Activated CD8-positive, alpha-beta memory T cell treated with anti-CD3 and anti-CD28 coated beads, Interleukin-2, amount 50 U/mL, for 1 hour (primary cell): Measurements from ENCODE around the gene PRDX6.
"Not testable (repeated sequence)": the region's sequence is repeated elsewhere in the genome, so short reads cannot be mapped to it uniquely, and the experiment has no call there.

Experiments
- DNase-seq: peaks from one replicate; pipeline ENCODE4 v3.0.0-alpha.2; 2020; ENCODE audit errors: extremely low read depth

PRDX6 gene

DNA sequence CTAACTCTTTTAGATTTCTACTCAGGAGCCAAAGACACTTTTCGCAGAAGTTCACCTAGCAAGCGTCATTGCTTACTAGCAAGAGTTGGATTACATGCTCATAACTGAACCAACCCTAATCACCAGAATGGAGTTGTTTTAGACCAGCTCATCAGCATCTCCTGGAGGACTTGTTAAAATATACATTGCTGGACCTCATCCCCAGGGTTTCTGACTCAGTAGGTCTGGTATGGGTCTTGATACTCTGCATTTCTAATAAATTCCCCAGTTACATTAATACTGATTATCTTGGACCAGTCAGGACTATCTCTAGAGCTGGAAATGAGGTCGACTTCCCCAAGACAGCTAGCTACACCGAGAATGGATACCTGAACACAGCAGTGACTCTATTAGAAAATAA is 9.7 kb upstream of the PRDX6 start:
- no peak for DNase-seq

GRCh38 chr1:173469656-173470055 is 7.5 kb upstream of the PRDX6 start:
- DNase-seq = no peak

DNA sequence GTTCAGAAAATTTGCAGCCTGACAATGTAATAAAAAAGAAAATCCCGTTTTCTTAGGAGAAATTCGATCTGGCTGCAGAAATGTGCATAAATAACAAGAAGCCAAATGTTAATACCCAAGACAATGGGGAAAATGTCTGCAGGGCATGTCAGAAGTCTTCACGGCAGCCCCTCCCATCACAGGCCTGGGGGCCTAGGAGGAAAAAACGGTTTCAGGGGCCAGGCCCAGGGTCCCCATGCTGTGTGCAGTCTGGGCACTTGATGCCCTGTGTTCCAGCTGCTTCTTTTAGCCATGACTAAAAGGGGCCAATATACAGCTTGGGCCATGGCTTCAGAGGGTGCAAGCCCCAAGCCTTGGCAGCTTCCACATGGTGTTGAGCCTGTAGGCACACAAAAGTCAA is 6.5 kb upstream of the PRDX6 start:
- DNase-seq = no peak

DNA sequence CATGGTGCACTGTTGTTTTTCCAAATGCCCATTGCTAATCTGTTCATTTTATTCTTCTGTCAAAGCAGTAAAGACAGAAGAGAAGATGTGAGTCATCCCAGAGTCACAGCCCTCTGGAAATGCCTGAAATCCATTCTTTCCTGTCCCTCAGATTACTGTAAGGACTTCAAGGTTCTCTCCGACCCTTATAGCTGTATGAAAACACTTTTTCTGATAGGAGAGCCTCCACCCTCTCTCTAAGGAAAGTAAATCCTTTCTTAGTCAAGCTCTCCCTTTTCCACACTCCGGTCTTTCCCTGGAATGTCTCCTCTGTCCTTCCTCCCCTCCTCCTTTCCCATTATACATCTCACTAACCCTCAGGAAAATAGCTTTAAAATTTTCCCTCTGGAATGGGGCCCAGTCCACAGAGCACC is 3.5 kb upstream of the PRDX6 start:
- no peak for DNase-seq

- DNase-seq = no peak
Measured at GRCh38 chr1:173474097-173474779, 2.9 kb upstream of the PRDX6 start.

- not testable (repeated sequence) for DNase-seq
Measured at GRCh38 chr1:173474780-173475421, 2.2 kb upstream of the PRDX6 start.

- no peak for DNase-seq
Measured at GRCh38 chr1:173475564-173476196, 1.5 kb upstream of the PRDX6 start.

GRCh38 chr1:173476197-173476664 is 904 bp upstream of the PRDX6 start:
- DNase-seq = no peak

- DNase-seq = peak; percentile 33
Measured at GRCh38 chr1:173476665-173477285, 360 bp upstream of the PRDX6 start.

DNA sequence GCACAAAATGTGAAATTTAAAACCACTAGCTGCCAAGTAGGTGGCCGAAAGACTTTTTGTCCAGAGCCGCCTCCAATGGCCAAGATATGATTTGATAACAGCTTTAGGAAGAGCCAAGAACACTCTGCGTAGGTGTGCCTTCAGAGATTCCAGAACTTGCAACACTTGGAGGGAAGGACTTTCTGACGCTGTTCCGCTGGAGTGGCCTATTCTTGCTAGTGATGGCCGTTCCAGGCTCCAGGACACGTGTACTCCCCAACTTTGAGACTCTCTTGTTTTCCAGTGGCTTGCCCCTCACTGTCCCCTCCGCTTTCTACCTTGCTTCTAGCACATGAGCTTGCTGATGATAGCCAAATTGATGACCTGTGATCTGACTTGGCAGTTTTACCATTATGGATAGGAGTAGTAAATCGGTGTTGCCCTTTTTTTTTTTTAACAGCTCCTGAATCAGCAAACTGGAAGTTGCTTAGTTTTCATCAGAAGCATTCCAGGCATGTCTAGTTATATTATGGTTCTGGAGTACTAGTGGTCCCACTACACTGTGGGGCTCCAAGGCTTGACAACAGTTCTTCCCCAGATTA is 1.0 kb downstream of the PRDX6 start:
- DNase-seq = no peak

DNA sequence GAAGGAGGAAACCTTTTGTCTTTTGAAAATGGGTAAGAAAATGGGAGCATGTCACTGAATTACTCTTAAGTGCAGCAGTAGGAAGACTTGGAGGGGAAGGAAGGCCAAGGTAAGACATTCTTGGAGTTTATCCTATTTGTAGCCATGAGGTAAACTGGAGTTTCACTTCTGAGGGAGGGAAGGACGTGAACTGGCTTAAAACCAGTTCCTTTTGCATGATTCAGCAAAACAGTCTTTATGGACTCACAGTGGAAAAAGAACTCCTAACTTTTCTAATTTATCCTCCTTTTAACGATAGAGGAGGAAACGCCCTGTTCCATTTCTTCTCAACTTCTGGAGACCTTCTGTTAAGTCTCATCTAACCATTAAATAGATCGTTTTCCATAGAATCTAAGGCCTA is 2.5 kb downstream of the PRDX6 start:
- no peak for DNase-seq

DNA sequence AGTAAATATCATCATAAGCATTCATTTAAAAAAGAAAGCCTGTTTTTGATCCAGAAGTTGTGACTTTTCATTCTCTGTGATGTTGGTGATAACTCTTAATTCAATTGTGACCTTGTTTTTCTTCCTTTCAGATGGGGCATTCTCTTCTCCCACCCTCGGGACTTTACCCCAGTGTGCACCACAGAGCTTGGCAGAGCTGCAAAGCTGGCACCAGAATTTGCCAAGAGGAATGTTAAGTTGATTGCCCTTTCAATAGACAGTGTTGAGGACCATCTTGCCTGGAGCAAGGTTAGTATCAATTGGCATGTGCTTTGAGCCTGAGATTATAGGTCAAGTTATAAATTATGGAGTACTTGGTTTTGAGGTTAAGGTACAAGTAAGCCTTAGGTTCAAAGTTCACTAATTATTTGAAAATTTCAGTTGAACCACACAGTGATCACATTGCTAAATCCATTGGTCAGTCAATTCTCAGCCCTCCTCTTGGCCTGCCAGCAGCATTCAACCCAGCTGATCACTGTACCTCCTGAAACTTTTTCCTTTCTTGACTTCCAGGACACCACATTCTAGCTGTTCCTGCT is 4.1 kb downstream of the PRDX6 start:
- no peak for DNase-seq

GRCh38 chr1:173482683-173483082 is 5.5 kb downstream of the PRDX6 start:
- DNase-seq = no peak

DNA sequence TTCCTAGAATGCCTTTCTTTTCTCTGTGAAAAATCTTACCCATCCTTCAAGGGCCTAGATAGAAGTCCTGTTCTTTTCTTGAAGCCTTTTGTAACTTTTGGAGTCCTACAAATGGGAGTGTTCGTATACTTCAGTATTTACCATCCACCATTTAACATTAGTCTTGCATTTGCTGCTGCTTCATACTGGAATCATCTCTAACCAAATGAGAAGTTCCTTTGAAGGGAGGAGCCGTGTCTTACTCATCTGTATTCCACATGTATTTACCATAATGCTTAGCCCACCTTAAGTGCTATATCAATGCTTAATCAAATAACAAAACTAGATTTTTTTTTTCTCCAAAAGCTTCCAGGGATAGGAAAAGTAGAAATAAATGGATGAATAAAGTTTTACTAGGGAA is 7.1 kb downstream of the PRDX6 start:
- no peak for DNase-seq

DNA sequence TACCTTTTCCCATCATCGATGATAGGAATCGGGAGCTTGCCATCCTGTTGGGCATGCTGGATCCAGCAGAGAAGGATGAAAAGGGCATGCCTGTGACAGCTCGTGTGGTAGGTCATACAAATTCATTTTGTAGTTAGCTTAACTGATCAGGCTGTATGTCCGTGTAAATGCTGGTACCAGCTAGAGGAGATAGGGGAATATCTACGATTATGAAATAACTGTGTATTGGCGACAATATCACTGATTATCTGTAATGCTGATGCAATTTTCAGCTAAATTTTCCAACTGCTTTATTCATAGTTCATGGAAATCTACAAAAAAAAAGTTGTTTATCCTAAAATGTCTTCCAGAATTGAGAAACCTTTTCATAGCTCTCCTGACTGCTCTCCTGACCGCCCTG is 8.3 kb downstream of the PRDX6 start:
- no peak for DNase-seq

DNA sequence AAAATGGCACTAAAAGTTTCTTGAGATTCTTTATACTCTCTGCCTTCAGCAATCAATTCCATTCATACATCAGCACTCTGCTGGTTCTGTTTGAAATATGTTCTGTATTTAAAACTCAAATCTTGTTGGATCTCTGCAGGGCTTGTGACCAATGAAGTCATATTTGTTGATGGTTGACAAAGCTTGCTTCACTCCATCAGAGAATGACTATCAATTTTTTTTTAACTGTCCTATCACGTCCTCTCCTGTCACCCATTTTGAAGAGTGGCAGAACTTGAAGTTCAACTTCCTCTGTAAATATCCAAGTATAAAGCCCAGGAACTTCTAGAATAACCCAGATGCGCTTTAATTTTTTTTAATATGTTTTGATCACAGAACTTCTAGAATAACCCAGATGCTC is 10.9 kb downstream of the PRDX6 start:
- no peak for DNase-seq

DNA sequence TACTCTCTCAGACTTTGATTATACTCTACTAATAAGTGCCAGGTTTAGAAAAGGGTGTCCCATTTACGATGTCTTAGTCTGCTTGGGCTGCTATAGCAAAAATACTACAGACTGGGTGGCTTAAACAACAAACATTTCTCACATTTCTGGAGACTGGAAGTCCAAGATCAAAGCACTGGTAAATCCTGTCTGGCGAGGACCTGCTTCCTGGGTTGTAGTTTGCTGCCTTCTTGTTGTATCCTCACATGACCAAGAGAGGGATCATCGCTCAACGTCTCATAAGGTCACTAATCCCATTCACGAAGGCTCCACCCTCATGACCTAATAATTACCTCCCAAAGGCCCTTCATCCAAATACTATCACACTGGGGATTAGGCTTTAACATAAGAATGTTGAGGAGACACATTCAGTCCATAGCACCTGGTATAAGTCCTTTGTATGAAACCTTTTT is 12.0 kb downstream of the PRDX6 start:
- no peak for DNase-seq

- no peak for DNase-seq
Measured at GRCh38 chr1:173489929-173490328, 12.8 kb downstream of the PRDX6 start.

DNA sequence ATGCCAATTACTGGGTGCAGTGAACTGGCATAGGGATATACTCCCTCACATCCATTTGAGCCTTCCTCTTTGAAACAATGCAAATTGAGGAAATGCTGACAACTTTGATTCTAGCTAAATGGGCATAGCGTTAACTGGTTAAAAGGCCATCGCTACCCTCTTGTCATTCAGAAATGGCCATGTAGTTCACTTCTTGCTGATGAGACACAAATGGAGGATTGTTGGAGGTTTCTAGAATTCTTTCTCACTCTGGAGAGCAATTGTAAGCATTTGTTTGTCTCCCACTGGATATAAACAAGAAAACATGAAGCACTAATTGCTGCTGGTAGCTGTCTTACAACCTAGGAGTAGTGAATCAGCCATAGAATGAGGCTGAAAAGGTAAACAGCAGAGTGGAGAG is 14.4 kb downstream of the PRDX6 start:
- no peak for DNase-seq

- not testable (repeated sequence) for DNase-seq
Measured at GRCh38 chr1:173493125-173493524, 16.0 kb downstream of the PRDX6 start.

DNA sequence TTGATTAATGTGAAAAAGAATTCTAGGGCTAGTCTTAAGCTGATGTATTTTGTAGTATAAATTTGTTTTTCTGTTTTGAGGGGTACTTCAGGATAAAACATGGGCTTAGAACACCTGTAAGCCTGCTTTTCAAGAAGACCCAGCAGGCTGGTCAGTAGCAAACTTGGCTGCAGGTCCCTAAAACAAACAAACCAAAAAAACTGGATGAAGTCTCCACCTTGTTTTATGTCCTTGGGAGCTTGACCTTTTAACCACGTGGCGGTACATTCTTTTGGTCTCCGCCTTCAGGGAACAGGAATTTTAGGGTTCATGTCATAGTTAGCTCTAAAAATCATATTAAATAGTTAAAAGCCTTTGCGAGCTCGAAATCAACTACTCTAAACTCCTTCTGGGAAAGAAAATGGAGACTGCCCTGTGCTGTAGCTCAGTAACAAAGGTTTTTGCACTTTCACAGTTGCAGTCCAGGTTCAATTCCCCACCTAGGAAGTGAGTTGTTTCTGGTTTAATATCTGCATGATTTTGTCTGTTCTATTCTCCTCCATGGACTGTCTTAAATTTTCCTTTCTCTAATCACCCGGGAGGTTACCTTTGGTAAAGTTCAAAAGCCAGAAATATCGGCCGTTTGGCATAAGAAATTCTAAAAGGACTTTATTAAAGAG is 18.6 kb downstream of the PRDX6 start:
- DNase-seq = no peak
